Ishikawa (cell line): ENCODE data around the gene SPATA16.

Source experiments
- CEBPB ChIP-seq: IDR thresholded peaks from 2 replicates; pipeline ENCODE4 v1.6.1; 2012
- CREB1 ChIP-seq: IDR thresholded peaks from 2 replicates; pipeline ENCODE4 v1.6.1; 2012; ENCODE audit warnings: low read depth
- EGR1 ChIP-seq: IDR thresholded peaks from 2 replicates; pipeline ENCODE4 v1.6.1; 2012
- EP300 ChIP-seq: IDR thresholded peaks from 2 replicates; pipeline ENCODE4 v1.6.1; 2012; ENCODE audit warnings: borderline replicate concordance
- FOXM1 ChIP-seq: IDR thresholded peaks from 2 replicates; pipeline ENCODE4 v1.6.1; 2012; ENCODE audit warnings: low read depth, borderline replicate concordance
- MAX ChIP-seq: IDR thresholded peaks from 2 replicates; pipeline ENCODE4 v1.6.1; 2012
- NFIC ChIP-seq: IDR thresholded peaks from 2 replicates; pipeline ENCODE4 v1.6.1; 2012
- RAD21 ChIP-seq: IDR thresholded peaks from 2 replicates; pipeline ENCODE4 v1.6.1; 2012; ENCODE audit warnings: low read depth
- REST ChIP-seq: IDR thresholded peaks from 2 replicates; pipeline ENCODE4 v1.6.1; 2012; ENCODE audit warnings: low read depth, mild to moderate bottlenecking
- TAF1 ChIP-seq: IDR thresholded peaks from 2 replicates; pipeline ENCODE4 v1.6.1; 2012; ENCODE audit warnings: low read depth, mild to moderate bottlenecking
- TCF12 ChIP-seq: IDR thresholded peaks from 2 replicates; pipeline ENCODE4 v1.6.1; 2012; ENCODE audit warnings: low read depth
- TEAD4 ChIP-seq: IDR thresholded peaks from 2 replicates; pipeline ENCODE4 v1.6.1; 2012
- USF1 ChIP-seq: IDR thresholded peaks from 2 replicates; pipeline ENCODE4 v1.6.1; 2012
- YY1 ChIP-seq: IDR thresholded peaks from 2 replicates; pipeline ENCODE4 v1.6.1; 2012; ENCODE audit warnings: low read depth
- ZBTB7A ChIP-seq: IDR thresholded peaks from 2 replicates; pipeline ENCODE4 v1.6.1; 2012; ENCODE audit warnings: low read depth

SPATA16 gene

GRCh38 chr3:172875039-172875438, 266.0 kb downstream of the SPATA16 start:
- TF ChIP-seq EGR1 = no peak
- no peak for TF ChIP-seq USF1
- no peak for TF ChIP-seq TAF1
- TF ChIP-seq FOXM1 = no peak
- no peak for TF ChIP-seq NFIC
- TF ChIP-seq EP300 = no peak
- TF ChIP-seq TCF12 = no peak
- TF ChIP-seq REST = no peak
- TF ChIP-seq YY1 = no peak
- no peak for TF ChIP-seq RAD21
- TF ChIP-seq CEBPB = no peak
- no peak for TF ChIP-seq TEAD4
- no peak for TF ChIP-seq CREB1
- TF ChIP-seq MAX = no peak
- TF ChIP-seq ZBTB7A = no peak

- TF ChIP-seq TEAD4 (no peak), TCF12 (peak; percentile 49; the same call in 1 of the 2 replicates)
These were observed 271.1 kb downstream of the SPATA16 start for GRCh38 chr3:172869784-172870518.

- TF ChIP-seq TAF1 (0 out of 2 replicates have a peak, but pooled peaks have one; percentile 38), ZBTB7A (no peak), CEBPB (peak; percentile 95), TEAD4 (peak; percentile 31; the same call in 1 of the 2 replicates), EGR1 (no peak)
These were observed 271.7 kb downstream of the SPATA16 start for GRCh38 chr3:172869368-172869771.

GRCh38 chr3:172868582-172869200, 272.3 kb downstream of the SPATA16 start:
- 0 out of 2 replicates have a peak, but pooled peaks have one; percentile 16 for TF ChIP-seq CEBPB
- peak; percentile 84 for TF ChIP-seq FOXM1
- TF ChIP-seq TAF1 = no peak
- TF ChIP-seq TEAD4 = peak; percentile 75
- peak; percentile 93 for TF ChIP-seq TCF12
- TF ChIP-seq USF1 = no peak
- TF ChIP-seq EP300 = peak; percentile 84
- TF ChIP-seq NFIC = peak; percentile 79
- no peak for TF ChIP-seq EGR1
- TF ChIP-seq CREB1 = no peak
- no peak for TF ChIP-seq YY1
- no peak for TF ChIP-seq REST

GRCh38 chr3:172859041-172859440, 282.0 kb downstream of the SPATA16 start:
- TF ChIP-seq EP300 (no peak), CREB1 (no peak), FOXM1 (no peak), NFIC (no peak), ZBTB7A (no peak), MAX (no peak)
